OCI-LY3 (cell line): ENCODE results near the gene REX1BD.

Experiments used
- CTCF ChIP-seq: fragments of 200-600, 300-600 bp; sonication (generic); IDR thresholded peaks from 2 replicates; pipeline ENCODE4 v1.5.1; 2014; ENCODE audit warnings: antibody characterized with exemption, low read length, low read depth
- EZH2phosphoT487 ChIP-seq: fragments of 200-600 bp; shearing (Covaris generic); IDR thresholded peaks from 2 replicates; pipeline ENCODE4 v1.6.1; 2018; ENCODE audit warnings: antibody characterized with exemption, mixed run types, low read depth

GRCh38 chr19:18551631-18552030 lies 37.0 kb upstream of the REX1BD start:
- no peak for TF ChIP-seq CTCF
- TF ChIP-seq EZH2phosphoT487: no peak
